Upper lobe of left lung (tissue), 6 donors: ENCODE results near the gene GSTM1. TPM values are rescaled to one million over a fixed set of nuclear protein-coding genes. Genes with fewer than 3 reads are reported as not detected.

Experiments used
- ATAC-seq, 2 donors: fragments of 200-7000 bp; cut with Tn5 transposase; one replicate each; pipeline ENCODE4 v1.9.1; 2022; ENCODE audit warnings: mild to moderate bottlenecking in 2 of 2, moderate library complexity in 2 of 2; ENCODE audit not compliant: low FRiP score in 2 of 2
- DNase-seq, 2 donors: peaks; one replicate each; pipeline ENCODE4 v3.0.0-alpha.2; 2019 to 2020
- H3K27ac ChIP-seq, 4 donors: fragments of 200-600 bp; sonication (generic); one replicate each; pipeline ENCODE4 v1.5.1; 2016 to 2019
- H3K27me3 ChIP-seq, 4 donors: fragments of 200-600 bp; sonication (generic); one replicate each; pipeline ENCODE4 v1.5.1; 2017 to 2019
- H3K36me3 ChIP-seq, 4 donors: fragments of 200-600 bp; sonication (generic); one replicate each; pipeline ENCODE4 v1.5.1; 2016 to 2019
- H3K4me1 ChIP-seq, 4 donors: fragments of 200-600 bp; sonication (generic); one replicate each; pipeline ENCODE4 v1.5.1; 2018 to 2019
- H3K4me3 ChIP-seq, 4 donors: fragments of 200-600 bp; sonication (generic); one replicate each; pipeline ENCODE4 v1.5.1; 2017 to 2019; ENCODE audit warnings: mild to moderate bottlenecking in 2 of 4, moderate library complexity in 1 of 4
- H3K9me3 ChIP-seq, 4 donors: fragments of 200-600 bp; sonication (generic); one replicate each; pipeline ENCODE4 v1.5.1; 2018 to 2019
- EP300 ChIP-seq, 4 donors: sonication (generic); formaldehyde crosslinking; IDR thresholded peaks; one replicate each; pipeline ENCODE4 v1.5.1; 2017; ENCODE audit warnings: antibody characterized with exemption in 4 of 4, control low read depth in 2 of 4
- POLR2A ChIP-seq, 4 donors: fragments of 450-650 bp; IDR thresholded peaks; one replicate each; pipeline ENCODE4 v1.5.1; 2016 to 2017; ENCODE audit warnings: antibody characterized with exemption in 4 of 4, mild to moderate bottlenecking in 2 of 4
- POLR2AphosphoS5 ChIP-seq, 2 donors: sonication (generic); formaldehyde crosslinking; IDR thresholded peaks; one replicate each; pipeline ENCODE4 v1.5.1; 2017; ENCODE audit warnings: antibody characterized with exemption in 2 of 2
- WGBS, 2 donors: methylation state at CpG; one replicate each; pipeline ENCODE4 v1.1.5; 2017 to 2018; 5-methylcytosine and 5-hydroxymethylcytosine counted together
- total RNA-seq, 6 donors: library from RNA; depleted of rRNA in 4 of 6; stranded (reverse); fragments of >200 nt in 4 of 6; gene quantifications; one replicate each; pipeline versions ENCODE4 v1.1.0 to v1.2.1, GENCODE V29; 2016 to 2021
- TF ChIP-seq, protein P1 (sequence below), 6 experiments: fragments of 450-650 bp in 4 of 6; fragments of 200-600 bp in 2 of 6; sonication (generic) in 2 of 6; IDR thresholded peaks; one replicate each; pipeline ENCODE4 v1.5.1; 2016 to 2019; ENCODE audit warnings: antibody characterized with exemption in 6 of 6
- donor health status: DM: no; HTN: no; CAD: no; lungs with moderate emphysema.
- donor health status: DM: no; HTN: yes; CAD: no; lungs with severe emphysema.

Gene GSTM1
- total RNA-seq, 6 donors from 2014 or later: 11.8 to 33.0 TPM; not detected in 4

DNA sequence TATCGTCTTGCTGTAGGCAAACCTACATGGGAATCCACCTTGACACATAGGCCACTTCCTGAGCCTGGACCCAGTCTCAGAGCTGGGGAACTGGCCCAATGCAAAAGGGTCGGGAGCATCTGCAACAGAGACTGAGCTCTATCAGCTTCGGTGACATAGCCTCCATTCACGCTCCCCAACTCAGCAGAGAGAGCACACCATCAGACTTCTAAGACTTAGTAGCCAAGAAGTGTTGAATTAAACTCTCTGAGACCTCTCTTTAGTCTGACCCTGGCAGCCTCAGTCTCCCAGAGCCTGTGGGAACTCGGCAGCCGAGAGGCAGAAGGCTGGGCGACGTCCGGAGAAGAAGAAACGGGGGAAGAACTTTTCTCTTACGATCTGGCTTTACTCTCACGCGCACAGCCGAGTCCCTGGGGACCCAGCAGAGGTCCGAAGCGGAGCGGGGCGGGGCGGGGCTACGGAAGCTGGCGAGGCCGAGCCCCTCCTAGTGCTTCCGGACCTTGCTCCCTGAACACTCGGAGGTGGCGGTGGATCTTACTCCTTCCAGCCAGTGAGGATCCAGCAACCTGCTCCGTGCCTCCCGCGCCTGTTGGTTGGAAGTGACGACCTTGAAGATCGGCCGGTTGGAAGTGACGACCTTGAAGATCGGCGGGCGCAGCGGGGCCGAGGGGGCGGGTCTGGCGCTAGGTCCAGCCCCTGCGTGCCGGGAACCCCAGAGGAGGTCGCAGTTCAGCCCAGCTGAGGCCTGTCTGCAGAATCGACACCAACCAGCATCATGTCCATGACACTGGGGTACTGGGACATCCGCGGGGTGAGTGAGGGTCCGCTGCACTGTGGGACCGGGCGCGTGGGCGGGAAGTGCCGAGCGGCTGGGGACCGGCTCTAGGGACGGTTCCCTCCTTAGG lies 31.8 kb upstream of the GSTM1 start, which contains the start of gene GSTM4:
Gene GSTM4, plus strand, starts transcription at position 485 of the 905 bp plus-strand sequence. Its CDS starts 291 bp downstream, at position 776.
- H3K27me3 ChIP-seq: no peaks in the 10 kb centered on the region
- DNase-seq: peak; percentile 86 to 97
- H3K27ac ChIP-seq: peak within 1 kb of the TSS; percentile 63 to 88 (median 82)
- 3 to 6% methylated on average over 6 to 38 of the region's 54 CpGs for WGBS, 2 donors
- peak; percentile 95 to 97 for ATAC-seq
- TF ChIP-seq, protein P1, sequence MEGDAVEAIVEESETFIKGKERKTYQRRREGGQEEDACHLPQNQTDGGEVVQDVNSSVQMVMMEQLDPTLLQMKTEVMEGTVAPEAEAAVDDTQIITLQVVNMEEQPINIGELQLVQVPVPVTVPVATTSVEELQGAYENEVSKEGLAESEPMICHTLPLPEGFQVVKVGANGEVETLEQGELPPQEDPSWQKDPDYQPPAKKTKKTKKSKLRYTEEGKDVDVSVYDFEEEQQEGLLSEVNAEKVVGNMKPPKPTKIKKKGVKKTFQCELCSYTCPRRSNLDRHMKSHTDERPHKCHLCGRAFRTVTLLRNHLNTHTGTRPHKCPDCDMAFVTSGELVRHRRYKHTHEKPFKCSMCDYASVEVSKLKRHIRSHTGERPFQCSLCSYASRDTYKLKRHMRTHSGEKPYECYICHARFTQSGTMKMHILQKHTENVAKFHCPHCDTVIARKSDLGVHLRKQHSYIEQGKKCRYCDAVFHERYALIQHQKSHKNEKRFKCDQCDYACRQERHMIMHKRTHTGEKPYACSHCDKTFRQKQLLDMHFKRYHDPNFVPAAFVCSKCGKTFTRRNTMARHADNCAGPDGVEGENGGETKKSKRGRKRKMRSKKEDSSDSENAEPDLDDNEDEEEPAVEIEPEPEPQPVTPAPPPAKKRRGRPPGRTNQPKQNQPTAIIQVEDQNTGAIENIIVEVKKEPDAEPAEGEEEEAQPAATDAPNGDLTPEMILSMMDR (IDR thresholded peaks at IDR 0.05): peak in 3 of 6 experiments; percentile 7 to 32 (median 17)
- TF ChIP-seq EP300 (IDR thresholded peaks at IDR 0.05) (no peak), POLR2A (IDR thresholded peaks at IDR 0.05) (peak in 3 of 4 donors; percentile 18 to 54 (median 24)), POLR2AphosphoS5 (IDR thresholded peaks at IDR 0.05) (peak; percentile 60 to 63)
- no peaks in the 10 kb centered on the region for H3K9me3 ChIP-seq
- peaks cover 0 to 13% (median 0%) of the 10 kb centered on the region in 4 donors for H3K36me3 ChIP-seq
- peaks cover 6 to 15% (median 12%) of the 10 kb centered on the region in 4 donors for H3K4me1 ChIP-seq
- H3K4me3 ChIP-seq: peak within 1 kb of the TSS; percentile 61 to 83 (median 72)

DNA sequence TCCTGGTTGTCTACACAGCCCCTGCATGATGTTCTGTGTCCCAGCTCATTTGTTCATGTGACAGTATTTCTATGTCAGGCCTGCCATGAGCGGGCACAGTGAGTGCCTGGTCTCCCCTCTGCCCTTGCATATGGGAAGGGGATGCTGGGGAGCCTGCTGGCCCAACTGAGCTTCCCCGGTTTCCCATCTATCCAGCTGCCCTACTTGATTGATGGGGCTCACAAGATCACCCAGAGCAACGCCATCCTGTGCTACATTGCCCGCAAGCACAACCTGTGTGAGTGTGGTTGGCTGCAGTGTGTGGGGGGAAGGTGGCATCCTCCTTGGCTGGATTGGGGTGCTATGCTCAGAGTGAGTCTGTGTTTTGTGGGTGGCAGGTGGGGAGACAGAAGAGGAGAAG lies 30.2 kb upstream of the GSTM1 start:
- ATAC-seq (no peak), DNase-seq (no peak)
- peaks cover 0 to 18% (median 0%) of the 10 kb centered on the region in 4 donors for H3K36me3 ChIP-seq
- H3K4me1 ChIP-seq: peaks cover 6 to 15% (median 12%) of the 10 kb centered on the region in 4 donors
- H3K27ac ChIP-seq: no peak overlapping the region
- no peaks in the 10 kb centered on the region for H3K9me3 ChIP-seq
- no peak overlapping the region for H3K4me3 ChIP-seq
- H3K27me3 ChIP-seq: no peaks in the 10 kb centered on the region
- TF ChIP-seq, protein P1 (IDR thresholded peaks at IDR 0.05): no peak
- TF ChIP-seq POLR2AphosphoS5 (IDR thresholded peaks at IDR 0.05): no peak
- no peak for TF ChIP-seq POLR2A (IDR thresholded peaks at IDR 0.05)
- no peak for TF ChIP-seq EP300 (IDR thresholded peaks at IDR 0.05)
- WGBS, 2 donors: 96 to 100% methylated on average over 1 to 4 of the region's 4 CpGs

DNA sequence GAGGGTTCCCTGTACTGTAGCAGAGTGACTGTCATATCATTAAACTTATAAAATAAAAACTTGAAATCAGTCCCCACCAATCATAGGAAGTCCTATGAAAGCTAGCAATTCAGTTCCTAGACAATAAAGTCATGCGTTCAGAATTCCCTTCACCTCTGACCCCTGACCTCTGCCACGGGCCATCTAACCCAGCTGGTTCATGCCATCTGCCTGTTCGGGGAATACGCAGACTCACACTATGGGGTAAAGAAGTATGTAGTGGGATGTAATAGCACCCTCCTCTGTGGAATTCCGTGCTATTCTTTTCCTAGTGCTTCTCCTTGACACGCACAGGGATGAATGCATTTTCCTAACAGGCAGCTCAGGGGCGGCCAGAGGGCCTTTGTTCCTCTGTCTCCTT lies 29.6 kb upstream of the GSTM1 start:
- 85 to 90% methylated on average over 7 of the region's 7 CpGs for WGBS, 2 donors
- no peaks in the 10 kb centered on the region for H3K9me3 ChIP-seq
- H3K27me3 ChIP-seq: no peaks in the 10 kb centered on the region
- ATAC-seq (no peak), DNase-seq (no peak)
- peaks cover 6 to 15% (median 12%) of the 10 kb centered on the region in 4 donors for H3K4me1 ChIP-seq
- TF ChIP-seq POLR2A (IDR thresholded peaks at IDR 0.05): no peak
- TF ChIP-seq EP300 (IDR thresholded peaks at IDR 0.05): no peak
- TF ChIP-seq, protein P1 (IDR thresholded peaks at IDR 0.05): no peak
- TF ChIP-seq POLR2AphosphoS5 (IDR thresholded peaks at IDR 0.05): no peak
- no peak overlapping the region for H3K4me3 ChIP-seq
- peaks cover 0 to 18% (median 0%) of the 10 kb centered on the region in 4 donors for H3K36me3 ChIP-seq
- H3K27ac ChIP-seq: no peak overlapping the region

DNA sequence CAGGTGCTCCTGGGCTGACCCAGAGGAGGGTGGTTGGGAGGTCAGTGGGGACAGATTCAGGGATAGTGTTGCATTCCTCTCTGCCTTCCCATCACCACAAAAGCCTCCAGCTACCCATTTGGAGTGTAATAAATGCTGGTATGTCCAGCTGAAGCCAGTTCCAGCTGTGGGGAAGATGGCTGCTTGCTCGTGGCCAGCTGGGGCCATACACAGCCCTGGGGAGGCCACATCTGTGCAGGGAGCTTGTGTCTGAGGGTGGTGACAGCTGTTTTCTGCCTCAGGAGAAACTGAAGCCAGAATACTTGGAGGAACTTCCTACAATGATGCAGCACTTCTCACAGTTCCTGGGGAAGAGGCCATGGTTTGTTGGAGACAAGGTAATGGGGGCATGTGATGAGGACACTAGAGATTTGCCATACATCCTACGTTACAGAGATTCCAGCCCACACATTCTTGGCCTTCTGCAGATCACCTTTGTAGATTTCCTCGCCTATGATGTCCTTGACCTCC lies 29.0 kb upstream of the GSTM1 start:
- H3K4me3 ChIP-seq: no peak overlapping the region
- 47 to 49% methylated on average over 3 of the region's 3 CpGs for WGBS, 2 donors
- H3K27me3 ChIP-seq: no peaks in the 10 kb centered on the region
- no peak overlapping the region for H3K27ac ChIP-seq
- H3K4me1 ChIP-seq: peaks cover 6 to 15% (median 12%) of the 10 kb centered on the region in 4 donors
- H3K36me3 ChIP-seq: peaks cover 0 to 18% (median 0%) of the 10 kb centered on the region in 4 donors
- H3K9me3 ChIP-seq: no peaks in the 10 kb centered on the region
- ATAC-seq (no peak), DNase-seq (no peak)
- no peak for TF ChIP-seq POLR2AphosphoS5 (IDR thresholded peaks at IDR 0.05)
- TF ChIP-seq, protein P1 (IDR thresholded peaks at IDR 0.05): no peak
- no peak for TF ChIP-seq EP300 (IDR thresholded peaks at IDR 0.05)
- no peak for TF ChIP-seq POLR2A (IDR thresholded peaks at IDR 0.05)
